ENCODE results near the gene CXorf65.

Gene CXorf65

GRCh38 chrX:71091263-71091662, 15.3 kb downstream of the CXorf65 start:
- H3K27ac ChIP-seq (ENCODE audit: low read length) = no peak overlapping the region
- H3K9ac ChIP-seq (ENCODE audit: low read length) = no peak overlapping the region
- no peaks in the 10 kb centered on the region for H3K9me3 ChIP-seq (replicated peaks; ENCODE audit: insufficient read depth, low read length)
- H3K27me3 ChIP-seq (replicated peaks; ENCODE audit: insufficient read depth, low read length) = no peaks in the 10 kb centered on the region
- H3K9me2 ChIP-seq (replicated peaks; ENCODE audit: insufficient read depth, low read length) = no peaks in the 10 kb centered on the region
- no peak overlapping the region for H2AFZ ChIP-seq (ENCODE audit: low read length)
- no peaks in the 10 kb centered on the region for H4K20me1 ChIP-seq (ENCODE audit: insufficient read depth, low read length)
- H3F3A ChIP-seq (ENCODE audit: insufficient read depth, low read length) = no peaks in the 10 kb centered on the region
- TF ChIP-seq EZH2phosphoT487 (IDR thresholded peaks at IDR 0.05; ENCODE audit: low read length) = no peak
- TF ChIP-seq CTCF (IDR thresholded peaks at IDR 0.05; ENCODE audit: low read length) = no peak
- TF ChIP-seq EZH2 (optimal IDR thresholded peaks at IDR 0.05; ENCODE audit: low read depth, low read length) = no peak
- no peaks in the 10 kb centered on the region for H3K36me3 ChIP-seq (replicated peaks; ENCODE audit: insufficient read depth, low read length)
- H3K79me2 ChIP-seq (ENCODE audit: low read length) = no peaks in the 10 kb centered on the region
- DNase-seq = no peak
- H3K4me3 ChIP-seq (ENCODE audit: low read length) = no peak overlapping the region
- no peak overlapping the region for H3K4me2 ChIP-seq (ENCODE audit: low read depth, low read length)
- H3K4me1 ChIP-seq (ENCODE audit: low read length) = no peaks in the 10 kb centered on the region

GRCh38 chrX:71085900-71086299, 20.6 kb downstream of the CXorf65 start:
- Histone ChIP-seq H3K27ac (ENCODE audit: low read length) (no peak overlapping the region), H3K4me3 (ENCODE audit: low read length) (no peak overlapping the region), H3K9me3 (replicated peaks; ENCODE audit: insufficient read depth, low read length) (no peaks in the 10 kb centered on the region), H3K4me2 (ENCODE audit: low read depth, low read length) (no peak overlapping the region), H3K9ac (ENCODE audit: low read length) (no peak overlapping the region), H3K27me3 (replicated peaks; ENCODE audit: insufficient read depth, low read length) (no peaks in the 10 kb centered on the region), H3K79me2 (ENCODE audit: low read length) (no peaks in the 10 kb centered on the region), H3F3A (ENCODE audit: insufficient read depth, low read length) (no peaks in the 10 kb centered on the region), H4K20me1 (ENCODE audit: insufficient read depth, low read length) (no peaks in the 10 kb centered on the region), H3K36me3 (replicated peaks; ENCODE audit: insufficient read depth, low read length) (no peaks in the 10 kb centered on the region), H3K4me1 (ENCODE audit: low read length) (no peaks in the 10 kb centered on the region), H2AFZ (ENCODE audit: low read length) (no peak overlapping the region), H3K9me2 (replicated peaks; ENCODE audit: insufficient read depth, low read length) (no peaks in the 10 kb centered on the region)
- no peak for TF ChIP-seq EZH2phosphoT487 (IDR thresholded peaks at IDR 0.05; ENCODE audit: low read length)
- TF ChIP-seq CTCF (IDR thresholded peaks at IDR 0.05; ENCODE audit: low read length) = no peak
- TF ChIP-seq EZH2 (optimal IDR thresholded peaks at IDR 0.05; ENCODE audit: low read depth, low read length) = no peak
- DNase-seq = no peak

- H3K36me3 ChIP-seq (replicated peaks; ENCODE audit: insufficient read depth, low read length) = no peaks in the 10 kb centered on the region
- H3K9me2 ChIP-seq (replicated peaks; ENCODE audit: insufficient read depth, low read length) = no peaks in the 10 kb centered on the region
- DNase-seq = no peak
- no peaks in the 10 kb centered on the region for H3K27me3 ChIP-seq (replicated peaks; ENCODE audit: insufficient read depth, low read length)
- H3K79me2 ChIP-seq (ENCODE audit: low read length) = no peaks in the 10 kb centered on the region
- no peaks in the 10 kb centered on the region for H3F3A ChIP-seq (ENCODE audit: insufficient read depth, low read length)
- no peak overlapping the region for H3K4me2 ChIP-seq (ENCODE audit: low read depth, low read length)
- H3K9ac ChIP-seq (ENCODE audit: low read length) = no peak overlapping the region
- H3K4me1 ChIP-seq (ENCODE audit: low read length) = no peaks in the 10 kb centered on the region
- TF ChIP-seq EZH2phosphoT487 (IDR thresholded peaks at IDR 0.05; ENCODE audit: low read length) (no peak), CTCF (IDR thresholded peaks at IDR 0.05; ENCODE audit: low read length) (no peak), EZH2 (optimal IDR thresholded peaks at IDR 0.05; ENCODE audit: low read depth, low read length) (no peak)
- H3K27ac ChIP-seq (ENCODE audit: low read length) = no peak overlapping the region
- no peak overlapping the region for H3K4me3 ChIP-seq (ENCODE audit: low read length)
- no peaks in the 10 kb centered on the region for H3K9me3 ChIP-seq (replicated peaks; ENCODE audit: insufficient read depth, low read length)
- no peak overlapping the region for H2AFZ ChIP-seq (ENCODE audit: low read length)
- H4K20me1 ChIP-seq (ENCODE audit: insufficient read depth, low read length) = no peaks in the 10 kb centered on the region
These were observed 23.7 kb downstream of the CXorf65 start for GRCh38 chrX:71082822-71083221.

All from MM.1S (cell line).